HG03378 (cell line): ENCODE results near the gene IFNE.
"Not testable (repeated sequence)": the region's sequence is repeated elsewhere in the genome, so short reads cannot be mapped to it uniquely, and the experiment has no call there.

Experiments used
- ATAC-seq: cut with Tn5 transposase; IDR thresholded peaks from one replicate; pipeline ENCODE4 v1.9.1; 2021; ENCODE audit warnings: mild to moderate bottlenecking, moderate library complexity; ENCODE audit not compliant: unreplicated experiment

The IFNE gene

DNA sequence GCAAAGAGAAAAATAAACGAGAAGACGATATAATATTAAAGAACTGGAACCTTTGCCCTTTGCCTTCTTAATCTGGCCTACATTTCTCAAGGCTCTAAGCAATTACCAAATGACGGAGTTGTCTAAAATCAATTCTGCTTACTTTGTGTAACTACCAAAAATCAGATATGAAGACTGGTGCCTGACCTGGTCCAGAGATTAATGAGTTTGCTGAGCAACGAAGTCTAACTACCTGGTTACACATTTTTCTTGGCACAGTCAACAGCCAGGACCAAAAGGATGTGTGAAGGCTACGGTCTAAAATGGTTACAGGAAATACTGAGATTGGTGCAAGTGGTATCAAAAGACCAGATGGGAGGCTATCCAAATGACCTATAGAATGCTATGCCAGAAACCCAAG is 17.8 kb upstream of the IFNE start:
- no peak for ATAC-seq

- no peak for ATAC-seq
Observed at GRCh38 chr9:21491756-21492155, 9.6 kb upstream of the IFNE start.

DNA sequence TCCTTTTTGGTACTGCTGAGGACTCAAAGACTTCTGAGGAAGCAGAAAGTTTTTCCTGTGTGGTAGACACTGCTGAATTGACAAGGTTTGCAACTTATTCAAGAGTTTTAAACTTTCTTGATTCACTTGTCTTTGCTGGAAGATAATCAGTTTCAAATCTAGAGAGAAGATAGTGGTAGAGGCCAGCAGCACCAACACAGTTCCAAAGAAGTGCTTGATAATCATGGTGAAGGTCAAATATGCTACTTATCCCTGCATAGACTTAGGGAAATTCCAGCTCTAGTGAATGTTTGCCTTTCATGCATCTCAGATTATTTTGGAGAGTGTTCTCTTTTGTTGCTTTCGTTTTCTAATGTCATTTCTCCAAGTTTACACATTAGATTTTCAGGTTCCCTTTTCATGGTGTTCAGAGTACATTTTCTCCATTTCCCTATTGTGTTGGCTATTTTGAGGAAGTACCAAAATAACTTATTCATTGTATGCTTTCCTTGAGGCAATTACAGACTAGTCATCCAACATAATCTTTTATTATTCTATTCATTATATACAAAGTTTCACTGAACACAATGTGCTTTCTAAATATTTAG is 550 bp downstream of the IFNE start:
- peak; percentile 55 for ATAC-seq

DNA sequence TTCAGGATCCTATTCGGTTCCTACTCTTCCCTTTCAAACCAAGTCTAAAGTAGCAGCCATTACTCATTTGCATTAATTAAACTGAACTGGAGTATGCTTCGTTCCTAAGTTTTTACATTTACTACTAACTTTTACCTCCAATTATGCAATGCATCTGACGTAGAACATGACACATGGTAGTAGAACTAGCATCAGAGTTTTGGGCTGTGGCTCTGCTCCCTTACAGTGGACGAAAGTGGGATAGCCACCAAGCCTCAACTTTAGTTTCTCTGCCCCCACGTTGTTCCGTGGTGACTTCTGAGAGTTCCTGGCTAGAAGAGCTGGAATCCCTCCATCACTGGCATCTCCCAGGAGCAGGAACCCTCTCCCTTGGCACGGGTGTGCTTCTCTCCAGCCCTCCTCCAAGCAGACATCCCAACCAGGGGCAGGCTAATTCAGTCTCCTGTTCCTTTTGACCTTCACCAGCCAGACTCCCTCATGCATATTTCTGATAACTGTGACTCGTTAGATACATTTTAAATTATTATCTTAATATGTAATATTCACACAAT is 2.9 kb downstream of the IFNE start:
- ATAC-seq, result no peak

DNA sequence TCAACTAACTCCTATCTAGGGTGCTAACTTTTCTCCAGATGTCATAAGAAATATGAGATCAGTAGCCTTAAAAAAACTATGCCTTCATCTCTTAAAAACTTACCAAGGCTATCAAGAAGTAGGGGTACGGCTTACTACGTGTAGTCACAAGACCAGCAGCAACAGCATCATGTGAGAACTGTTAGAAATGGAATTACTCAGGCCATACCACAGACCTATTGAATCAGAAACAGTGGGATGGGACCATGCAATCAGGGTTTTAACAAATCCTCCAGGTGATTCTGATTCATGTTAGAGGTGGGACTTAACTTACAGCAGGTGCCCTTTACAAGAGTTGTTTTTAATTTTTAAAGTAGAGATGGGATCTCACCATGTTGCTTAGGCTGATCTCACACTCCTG is 4.6 kb downstream of the IFNE start:
- no peak for ATAC-seq

DNA sequence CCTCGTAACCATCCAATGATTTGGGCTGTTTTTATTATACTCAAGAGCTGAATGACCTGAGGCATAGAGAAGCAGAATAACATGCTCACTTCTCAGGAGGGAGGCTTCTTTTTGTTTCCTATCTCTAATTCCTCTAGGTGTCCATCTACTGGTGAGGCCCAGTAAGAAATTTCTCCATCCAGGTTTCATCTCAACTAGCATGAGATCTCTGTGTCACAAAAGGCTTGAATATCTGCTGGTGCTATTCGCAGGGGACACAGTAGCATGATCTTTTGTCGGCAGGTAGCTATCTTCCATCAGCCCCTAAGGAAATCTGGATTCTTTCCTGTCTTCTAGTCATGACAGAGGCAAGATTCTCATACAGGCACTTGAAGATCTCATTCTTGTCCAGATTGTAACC is 8.9 kb downstream of the IFNE start:
- ATAC-seq, result no peak

DNA sequence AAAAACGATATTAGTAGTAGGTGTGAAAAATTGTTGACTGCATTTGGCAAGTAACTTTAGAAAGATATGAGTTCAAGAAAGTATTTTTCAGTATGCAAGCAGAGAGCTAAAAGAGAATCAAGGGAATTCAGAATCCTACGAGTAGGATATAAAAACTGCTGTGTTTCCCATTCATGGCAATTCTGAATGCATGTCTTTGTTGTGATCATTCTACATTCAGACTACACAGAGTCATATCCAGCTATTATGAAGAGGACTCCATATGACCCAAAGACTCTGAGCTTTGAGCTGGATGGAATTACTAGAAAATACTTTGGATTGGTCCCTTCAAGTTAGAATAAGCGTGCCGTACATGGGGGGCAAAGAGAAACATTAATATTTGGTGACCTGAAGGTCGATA is 12.0 kb downstream of the IFNE start:
- no peak for ATAC-seq

- ATAC-seq, result peak; percentile 86
Observed at GRCh38 chr9:21465859-21466518, 16.1 kb downstream of the IFNE start.

- ATAC-seq, result no peak
Observed at GRCh38 chr9:21465138-21465537, 17.0 kb downstream of the IFNE start.

GRCh38 chr9:21461377-21461776 is 20.7 kb downstream of the IFNE start:
- no peak for ATAC-seq

GRCh38 chr9:21455320-21455719 is 26.8 kb downstream of the IFNE start:
- peak; percentile 81 for ATAC-seq

- no peak for ATAC-seq
Observed at GRCh38 chr9:21454149-21454548, 28.0 kb downstream of the IFNE start.

DNA sequence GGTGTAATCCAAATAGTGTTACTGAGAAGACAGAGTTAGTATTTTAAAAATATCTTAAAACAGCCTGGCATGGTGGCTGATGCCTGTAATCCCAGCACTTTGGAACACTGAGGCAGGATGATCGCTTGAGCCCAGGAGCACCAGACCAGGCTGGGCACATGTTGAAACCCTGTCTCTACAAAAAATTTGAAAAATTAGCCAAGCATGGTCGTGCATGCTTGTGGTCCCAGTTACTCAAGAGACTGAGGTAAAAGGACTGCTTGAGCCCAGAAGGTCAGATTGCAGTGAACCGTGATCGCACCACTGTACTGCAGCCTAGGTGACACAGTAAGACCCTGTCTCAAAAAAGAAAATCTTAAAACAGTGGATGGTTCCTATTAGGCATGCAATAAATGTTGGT is 29.4 kb downstream of the IFNE start:
- ATAC-seq, result no peak

GRCh38 chr9:21450733-21451394 is 31.2 kb downstream of the IFNE start:
- no peak for ATAC-seq

GRCh38 chr9:21449312-21449711 is 32.8 kb downstream of the IFNE start:
- ATAC-seq, result not testable (repeated sequence)

DNA sequence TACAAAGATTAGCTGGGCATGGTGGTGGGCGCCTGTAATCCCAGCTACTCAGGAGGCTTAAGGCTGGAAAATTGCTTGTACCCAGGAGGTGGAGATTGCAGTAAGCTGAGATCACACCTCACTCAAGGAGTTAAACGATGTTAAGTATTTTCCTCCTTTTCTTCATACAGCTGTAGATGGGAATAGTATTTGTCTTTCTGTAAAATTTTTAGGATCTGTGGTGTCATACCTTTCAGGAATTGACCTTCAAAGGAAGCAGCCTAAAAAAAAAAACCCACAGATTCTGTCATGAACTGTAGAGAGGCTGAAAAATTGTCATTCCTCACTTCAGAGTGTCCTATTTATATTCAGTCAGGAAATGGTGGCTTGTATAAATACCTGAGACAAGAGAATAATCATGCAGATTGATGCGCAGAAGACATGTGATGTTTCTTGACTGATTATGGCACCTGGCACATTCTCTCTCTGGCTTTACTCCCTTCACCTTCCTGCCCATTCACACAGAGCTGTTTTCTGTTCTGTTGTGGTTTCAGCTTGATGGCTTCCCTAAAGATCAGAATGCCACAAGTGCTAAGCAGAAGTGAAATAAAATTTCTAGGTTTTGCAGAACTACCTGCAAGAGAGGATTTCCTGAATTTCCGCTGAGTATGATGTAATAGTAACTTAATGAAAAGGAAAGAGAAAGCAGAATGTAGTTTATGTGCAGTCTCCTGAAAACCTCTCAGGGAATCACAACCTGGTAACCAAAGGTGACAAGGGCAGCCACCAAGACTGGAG is 38.1 kb downstream of the IFNE start:
- peak; percentile 95 for ATAC-seq

- no peak for ATAC-seq
Observed at GRCh38 chr9:21440139-21440538, 42.0 kb downstream of the IFNE start, which contains the start of gene IFNA1. TSS of gene IFNA1 (plus strand) at chr9:21440439. CDS start at chr9:21440508, 69 bp downstream.

DNA sequence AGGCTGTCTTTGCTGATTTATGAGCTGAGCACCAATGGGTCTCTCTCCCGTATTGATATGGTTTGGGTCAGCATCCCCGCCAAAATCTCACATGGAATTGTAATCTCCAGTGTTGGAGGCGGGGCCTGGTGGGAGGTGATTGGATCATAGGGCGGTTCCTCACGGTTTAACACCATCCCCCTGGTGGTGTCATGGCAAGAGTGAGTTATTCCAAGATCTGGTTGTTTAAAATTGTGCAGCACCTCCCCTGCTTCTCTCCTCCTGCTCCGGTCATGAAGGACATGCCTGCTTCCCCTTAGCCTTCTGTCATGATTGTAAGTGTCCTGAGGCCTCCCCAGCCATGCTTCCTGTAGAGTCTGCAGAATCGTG is 47.1 kb downstream of the IFNE start:
- ATAC-seq, result not testable (repeated sequence)

GRCh38 chr9:21434202-21435014 is 47.7 kb downstream of the IFNE start:
- ATAC-seq, result no peak

- ATAC-seq, result peak; percentile 66
Observed at GRCh38 chr9:21432672-21433425, 49.3 kb downstream of the IFNE start.
